HepG2 (cell line): ENCODE data around the gene LZTR1. TPM values are rescaled to one million over a fixed set of nuclear protein-coding genes. Genes with fewer than 3 reads are reported as not detected.

Experiments
- AHR ChIP-seq: IDR thresholded peaks from 2 replicates; pipeline ENCODE4 v1.6.1; 2018; ENCODE audit warnings: missing genetic modification reagents, missing compliant biosample characterization
- DNMT1 ChIP-seq: sonication (generic); formaldehyde crosslinking; IDR thresholded peaks from 2 replicates; pipeline ENCODE4 v1.5.1; 2020; ENCODE audit warnings: mild to moderate bottlenecking, missing genetic modification reagents
- ELF3 ChIP-seq: IDR thresholded peaks from 2 replicates; pipeline ENCODE4 v1.6.1; 2016; ENCODE audit warnings: missing genetic modification reagents, missing compliant biosample characterization
- GTF2F1 ChIP-seq: fragments of 150-350 bp; IDR thresholded peaks from 2 replicates; pipeline ENCODE4 v1.6.1; 2014; ENCODE audit warnings: low read length
- IKZF5 ChIP-seq: IDR thresholded peaks from 2 replicates; pipeline ENCODE4 v1.6.1; 2018; ENCODE audit warnings: missing genetic modification reagents, mild to moderate bottlenecking, missing compliant biosample characterization
- MED13 ChIP-seq: sonication (generic); formaldehyde crosslinking; IDR thresholded peaks from 2 replicates; pipeline ENCODE4 v1.5.0; 2020; ENCODE audit warnings: missing genetic modification reagents
- NBN ChIP-seq: fragments of 450-650 bp; conservative IDR thresholded peaks from 2 replicates; pipeline ENCODE4 v1.6.1; 2017
- NCOA2 ChIP-seq: sonication (generic); formaldehyde crosslinking; IDR thresholded peaks from 2 replicates; pipeline ENCODE4 v1.8.0; 2022; ENCODE audit warnings: inconsistent platforms
- RNF2 ChIP-seq: fragments of 450-650 bp; conservative IDR thresholded peaks from 2 replicates; pipeline ENCODE4 v1.6.1; 2016; ENCODE audit warnings: low read depth
- RORA ChIP-seq: sonication (generic); formaldehyde crosslinking; IDR thresholded peaks from 2 replicates; pipeline ENCODE4 v1.5.0; 2020; ENCODE audit warnings: mild to moderate bottlenecking, missing genetic modification reagents, moderate library complexity
- SATB2 ChIP-seq: sonication (generic); formaldehyde crosslinking; IDR thresholded peaks from 2 replicates; pipeline ENCODE4 v1.5.0; 2020; ENCODE audit warnings: missing genetic modification reagents
- SIN3A ChIP-seq: IDR thresholded peaks from 2 replicates; pipeline ENCODE4 v1.6.1; 2011; ENCODE audit warnings: low read depth, mild to moderate bottlenecking, control low read depth, low read length, borderline replicate concordance
- ZFP91 ChIP-seq: sonication (generic); formaldehyde crosslinking; IDR thresholded peaks from 2 replicates; pipeline ENCODE4 v1.9.0; 2022; ENCODE audit warnings: missing genetic modification reagents, mild to moderate bottlenecking, borderline replicate concordance
- ZNF687 ChIP-seq: sonication (generic); formaldehyde crosslinking; IDR thresholded peaks from 2 replicates; pipeline ENCODE4 v1.5.1; 2020; ENCODE audit warnings: mild to moderate bottlenecking, missing genetic modification reagents, moderate library complexity
- ZSCAN22 ChIP-seq: sonication (generic); formaldehyde crosslinking; IDR thresholded peaks from 2 replicates; pipeline ENCODE4 v1.4.0; 2020; ENCODE audit warnings: mild to moderate bottlenecking, missing genetic modification reagents
- polyA plus RNA-seq, 8 experiments: library from polyadenylated mRNA; depleted of rRNA in 3 of 8; stranded (reverse) in 7 of 8; unstranded in 1 of 8; fragments of >200 nt; fragmentation: Illumina TruSeq in 4 of 8; extraction: Trizol in 4 of 8; gene quantifications; 2 replicates each; pipeline versions ENCODE4 v1.2.1 to v1.2.3, GENCODE V29; 2011 to 2016; ENCODE audit warnings: low read depth in 4 of 8, missing spikeins in 1 of 8, mixed read lengths in 1 of 8; ENCODE audit not compliant: insufficient read depth in 1 of 8
- total RNA-seq, 5 experiments: library from RNA; depleted of rRNA; stranded (reverse); fragments of >200 nt; fragmentation: Illumina TruSeq; extraction: Trizol; gene quantifications; 2 replicates each; pipeline ENCODE4 v1.2.3, GENCODE V29; 2016; ENCODE audit warnings: low read depth in 1 of 5
- TF ChIP-seq, protein P1 (sequence below): sonication (generic); formaldehyde crosslinking; IDR thresholded peaks from 2 replicates; pipeline ENCODE4 v1.4.0; 2020; ENCODE audit warnings: missing genetic modification reagents
- TF ChIP-seq, protein P2 (sequence below): IDR thresholded peaks from 2 replicates; pipeline ENCODE4 v1.6.1; 2016; ENCODE audit warnings: low read depth
- TF ChIP-seq, protein P3 (sequence below): sonication (generic); formaldehyde crosslinking; IDR thresholded peaks from 2 replicates; pipeline ENCODE4 v1.8.0; 2022; ENCODE audit warnings: mild to moderate bottlenecking, missing genetic modification reagents; ENCODE audit not compliant: insufficient replicate concordance

Gene LZTR1
- total and polyA plus RNA-seq, 2 of the 13 experiments (the other 11 are each of a cell fraction or from before 2014, with no cell fraction given) = 21.8 to 22.4 TPM

DNA sequence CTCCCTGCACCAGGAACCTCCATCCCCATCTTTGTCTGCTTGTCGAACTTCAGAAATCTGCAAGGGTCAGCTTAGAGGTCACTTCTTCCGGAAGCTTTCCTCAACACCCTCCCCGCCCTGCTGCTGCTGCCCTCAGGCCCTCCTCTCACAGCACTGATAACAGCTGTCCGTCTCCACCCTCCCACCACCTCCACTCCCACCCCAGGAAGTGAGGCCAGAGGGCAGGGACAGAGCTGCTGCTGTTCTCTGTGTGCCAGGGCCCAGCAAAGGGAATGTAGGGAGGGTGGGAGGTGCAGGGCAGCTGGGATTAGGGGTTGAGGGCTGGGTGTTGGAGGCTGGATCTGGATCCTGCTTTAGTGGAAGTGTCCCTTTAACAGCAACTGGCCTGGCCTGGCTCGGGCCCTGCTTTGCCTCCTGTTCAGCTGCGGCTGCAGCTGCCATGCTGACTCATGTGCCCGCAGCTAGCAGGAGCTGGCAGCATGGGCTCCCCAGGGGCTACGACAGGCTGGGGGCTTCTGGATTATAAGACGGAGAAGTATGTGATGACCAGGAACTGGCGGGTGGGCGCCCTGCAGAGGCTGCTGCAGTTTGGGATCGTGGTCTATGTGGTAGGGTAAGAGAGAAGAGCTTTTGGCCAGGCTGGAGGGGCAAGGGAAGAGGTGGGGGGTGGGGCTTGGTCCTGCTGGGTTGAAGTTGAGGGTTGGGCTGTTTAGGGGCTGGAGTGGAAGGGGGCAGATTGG lies 32.8 kb downstream of the LZTR1 start, which contains the start of gene P2RX6 (continued):
- TF ChIP-seq, protein P1, sequence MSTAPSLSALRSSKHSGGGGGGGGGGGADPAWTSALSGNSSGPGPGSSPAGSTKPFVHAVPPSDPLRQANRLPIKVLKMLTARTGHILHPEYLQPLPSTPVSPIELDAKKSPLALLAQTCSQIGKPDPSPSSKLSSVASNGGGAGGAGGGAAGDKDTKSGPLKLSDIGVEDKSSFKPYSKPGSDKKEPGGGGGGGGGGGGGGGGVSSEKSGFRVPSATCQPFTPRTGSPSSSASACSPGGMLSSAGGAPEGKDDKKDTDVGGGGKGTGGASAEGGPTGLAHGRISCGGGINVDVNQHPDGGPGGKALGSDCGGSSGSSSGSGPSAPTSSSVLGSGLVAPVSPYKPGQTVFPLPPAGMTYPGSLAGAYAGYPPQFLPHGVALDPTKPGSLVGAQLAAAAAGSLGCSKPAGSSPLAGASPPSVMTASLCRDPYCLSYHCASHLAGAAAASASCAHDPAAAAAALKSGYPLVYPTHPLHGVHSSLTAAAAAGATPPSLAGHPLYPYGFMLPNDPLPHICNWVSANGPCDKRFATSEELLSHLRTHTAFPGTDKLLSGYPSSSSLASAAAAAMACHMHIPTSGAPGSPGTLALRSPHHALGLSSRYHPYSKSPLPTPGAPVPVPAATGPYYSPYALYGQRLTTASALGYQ = no peak
- TF ChIP-seq ZSCAN22 (CRISPR knock-in tag) = no peak
- TF ChIP-seq, protein P2, sequence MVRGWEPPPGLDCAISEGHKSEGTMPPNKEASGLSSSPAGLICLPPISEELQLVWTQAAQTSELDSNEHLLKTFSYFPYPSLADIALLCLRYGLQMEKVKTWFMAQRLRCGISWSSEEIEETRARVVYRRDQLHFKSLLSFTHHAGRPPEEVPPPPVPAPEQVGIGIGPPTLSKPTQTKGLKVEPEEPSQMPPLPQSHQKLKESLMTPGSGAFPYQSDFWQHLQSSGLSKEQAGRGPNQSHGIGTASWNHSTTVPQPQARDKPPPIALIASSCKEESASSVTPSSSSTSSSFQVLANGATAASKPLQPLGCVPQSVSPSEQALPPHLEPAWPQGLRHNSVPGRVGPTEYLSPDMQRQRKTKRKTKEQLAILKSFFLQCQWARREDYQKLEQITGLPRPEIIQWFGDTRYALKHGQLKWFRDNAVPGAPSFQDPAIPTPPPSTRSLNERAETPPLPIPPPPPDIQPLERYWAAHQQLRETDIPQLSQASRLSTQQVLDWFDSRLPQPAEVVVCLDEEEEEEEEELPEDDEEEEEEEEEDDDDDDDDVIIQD (CRISPR knock-in tag) = no peak
- TF ChIP-seq SATB2 (CRISPR knock-in tag) = no peak
- no peak for TF ChIP-seq RORA
- peak; percentile 83 for TF ChIP-seq ZNF687
- TF ChIP-seq ZFP91 = peak; percentile 57; the same call in 1 of the 2 replicates
- TF ChIP-seq NCOA2 (CRISPR knock-in tag) = no peak
- TF ChIP-seq GTF2F1 = no peak
- TF ChIP-seq, protein P3, sequence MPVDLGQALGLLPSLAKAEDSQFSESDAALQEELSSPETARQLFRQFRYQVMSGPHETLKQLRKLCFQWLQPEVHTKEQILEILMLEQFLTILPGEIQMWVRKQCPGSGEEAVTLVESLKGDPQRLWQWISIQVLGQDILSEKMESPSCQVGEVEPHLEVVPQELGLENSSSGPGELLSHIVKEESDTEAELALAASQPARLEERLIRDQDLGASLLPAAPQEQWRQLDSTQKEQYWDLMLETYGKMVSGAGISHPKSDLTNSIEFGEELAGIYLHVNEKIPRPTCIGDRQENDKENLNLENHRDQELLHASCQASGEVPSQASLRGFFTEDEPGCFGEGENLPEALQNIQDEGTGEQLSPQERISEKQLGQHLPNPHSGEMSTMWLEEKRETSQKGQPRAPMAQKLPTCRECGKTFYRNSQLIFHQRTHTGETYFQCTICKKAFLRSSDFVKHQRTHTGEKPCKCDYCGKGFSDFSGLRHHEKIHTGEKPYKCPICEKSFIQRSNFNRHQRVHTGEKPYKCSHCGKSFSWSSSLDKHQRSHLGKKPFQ = no peak
- no peak for TF ChIP-seq NBN
- no peak for TF ChIP-seq IKZF5 (CRISPR knock-in tag)
- no peak for TF ChIP-seq SIN3A
- TF ChIP-seq DNMT1 (CRISPR knock-in tag) = no peak
- TF ChIP-seq AHR (CRISPR knock-in tag) = no peak
- TF ChIP-seq MED13 = no peak
- TF ChIP-seq ELF3 (CRISPR knock-in tag) = peak; percentile 30; the same call in 1 of the 2 replicates
- no peak for TF ChIP-seq RNF2
